PC-9 (cell line): ENCODE results near the gene PLEKHA1. TPM values are rescaled to one million over a fixed set of nuclear protein-coding genes. Genes with fewer than 3 reads are reported as not detected.

Source experiments
- BruUV-seq: library from RNA; stranded (reverse); fragments of 400-500 nt; replicated peaks from 2 replicates; lab custom pipeline; 2021; lab: Mats Ljungman, UMichigan
- CTCF ChIA-PET: fragments of 300-600 bp; sonication (Branson Sonifier 250); formaldehyde crosslinking; loops from one replicate; lab custom pipeline; 2022; ENCODE audit warnings: antibody characterized with exemption; lab: Charles Lee
- POLR2A ChIA-PET: fragments of 300-600 bp; sonication (Branson Sonifier 250); formaldehyde crosslinking; loops from one replicate; lab custom pipeline; 2022; ENCODE audit warnings: antibody characterized with exemption; ENCODE audit not compliant: unreplicated experiment; lab: Charles Lee
- DNase-seq, 2 experiments: peaks; one replicate each; pipeline versions ENCODE4 v3.0.0 to v3.0.0-alpha.2; 2015 to 2022; ENCODE audit warnings: mixed read lengths in 1 of 2
- H2AFZ ChIP-seq: fragments of 200-600 bp; sonication (generic); 2 replicates; pipeline ENCODE4 v1.8.1; 2017; ENCODE audit warnings: antibody characterized with exemption
- H3F3A ChIP-seq: fragments of 200-600 bp; sonication (generic); 2 replicates; pipeline ENCODE4 v1.8.1; 2017; ENCODE audit warnings: antibody characterized with exemption, mild to moderate bottlenecking, low read depth; ENCODE audit not compliant: insufficient read depth
- H3K27ac ChIP-seq: fragments of 200-600 bp; sonication (generic); 2 replicates; pipeline ENCODE4 v1.6.1; 2016; ENCODE audit warnings: mixed run types
- H3K27me3 ChIP-seq: fragments of 200-600 bp; sonication (generic); 2 replicates; pipeline ENCODE4 v1.6.1; 2016; ENCODE audit warnings: low read depth, mixed run types; ENCODE audit not compliant: insufficient read depth
- H3K36me3 ChIP-seq: fragments of 200-600 bp; sonication (generic); 2 replicates; pipeline ENCODE4 v1.6.1; 2016; ENCODE audit warnings: low read depth, mixed run types
- H3K4me1 ChIP-seq: fragments of 200-600 bp; sonication (generic); replicated peaks from 2 replicates; pipeline ENCODE4 v1.6.1; 2016; ENCODE audit warnings: mixed run types; ENCODE audit not compliant: insufficient read depth
- H3K4me2 ChIP-seq: fragments of 200-600 bp; sonication (generic); 2 replicates; pipeline ENCODE4 v1.6.1; 2017; ENCODE audit warnings: mixed run types
- H3K4me3 ChIP-seq: fragments of 200-600 bp; sonication (generic); 2 replicates; pipeline ENCODE4 v1.6.1; 2016; ENCODE audit warnings: mixed run types
- H3K79me2 ChIP-seq: fragments of 200-600 bp; sonication (generic); 2 replicates; pipeline ENCODE4 v1.6.1; 2017; ENCODE audit warnings: low read depth, mixed run types
- H3K9me2 ChIP-seq: fragments of 200-600 bp; sonication (generic); 2 replicates; pipeline ENCODE4 v1.8.1; 2017; ENCODE audit warnings: mild to moderate bottlenecking; ENCODE audit not compliant: insufficient read depth
- H3K9me3 ChIP-seq: fragments of 200-600 bp; sonication (generic); 2 replicates; pipeline ENCODE4 v1.8.1; 2016; ENCODE audit warnings: low read depth; ENCODE audit not compliant: insufficient read depth
- H4K20me1 ChIP-seq: fragments of 200-600 bp; sonication (generic); 2 replicates; pipeline ENCODE4 v1.8.1; 2017; ENCODE audit not compliant: insufficient read depth
- EZH2 ChIP-seq: fragments of 200-600 bp; sonication (generic); IDR thresholded peaks from 2 replicates; pipeline ENCODE4 v1.8.0; 2017; ENCODE audit warnings: antibody characterized with exemption, low read depth
- intact Hi-C: fragments of 100-400 bp; cut with micrococcal nuclease; formaldehyde crosslinking; loops from one replicate; pipeline ENCODE4 v1.10.0; 2022; ENCODE audit not compliant: unreplicated experiment
- total RNA-seq: library from RNA; stranded (reverse); gene quantifications from 2 replicates; pipeline ENCODE4 v1.2.3, GENCODE V29; 2021
- TF ChIP-seq, protein P1 (sequence below): fragments of 200-600 bp; sonication (generic); conservative IDR thresholded peaks from 2 replicates; pipeline ENCODE4 v1.6.1; 2017; ENCODE audit warnings: mixed run types, antibody characterized with exemption, mild to moderate bottlenecking, moderate library complexity

Gene PLEKHA1
- total RNA-seq, 1 experiment from 2014 or later, result 33.8 TPM

DNA sequence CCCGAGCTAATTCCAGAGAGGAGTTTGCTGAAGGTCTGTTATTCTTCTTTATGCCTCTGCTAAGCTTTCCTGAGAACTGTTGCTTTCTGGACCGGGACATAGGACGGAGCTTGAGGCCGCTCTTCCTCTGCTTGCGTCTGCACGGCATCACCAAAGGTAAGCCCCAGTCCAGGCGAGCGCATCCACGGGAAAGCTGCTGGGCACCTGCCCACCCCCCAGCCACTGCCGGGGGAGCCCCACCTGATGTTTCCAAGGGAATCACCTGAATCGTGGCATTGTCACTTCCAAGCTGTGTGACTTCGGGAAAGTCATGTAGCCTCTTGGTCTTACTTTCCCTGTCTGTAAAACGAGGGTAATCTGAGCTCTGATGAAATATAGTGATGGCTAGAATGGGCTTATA is 45.1 kb upstream of the PLEKHA1 start:
- TF ChIP-seq, protein P1, sequence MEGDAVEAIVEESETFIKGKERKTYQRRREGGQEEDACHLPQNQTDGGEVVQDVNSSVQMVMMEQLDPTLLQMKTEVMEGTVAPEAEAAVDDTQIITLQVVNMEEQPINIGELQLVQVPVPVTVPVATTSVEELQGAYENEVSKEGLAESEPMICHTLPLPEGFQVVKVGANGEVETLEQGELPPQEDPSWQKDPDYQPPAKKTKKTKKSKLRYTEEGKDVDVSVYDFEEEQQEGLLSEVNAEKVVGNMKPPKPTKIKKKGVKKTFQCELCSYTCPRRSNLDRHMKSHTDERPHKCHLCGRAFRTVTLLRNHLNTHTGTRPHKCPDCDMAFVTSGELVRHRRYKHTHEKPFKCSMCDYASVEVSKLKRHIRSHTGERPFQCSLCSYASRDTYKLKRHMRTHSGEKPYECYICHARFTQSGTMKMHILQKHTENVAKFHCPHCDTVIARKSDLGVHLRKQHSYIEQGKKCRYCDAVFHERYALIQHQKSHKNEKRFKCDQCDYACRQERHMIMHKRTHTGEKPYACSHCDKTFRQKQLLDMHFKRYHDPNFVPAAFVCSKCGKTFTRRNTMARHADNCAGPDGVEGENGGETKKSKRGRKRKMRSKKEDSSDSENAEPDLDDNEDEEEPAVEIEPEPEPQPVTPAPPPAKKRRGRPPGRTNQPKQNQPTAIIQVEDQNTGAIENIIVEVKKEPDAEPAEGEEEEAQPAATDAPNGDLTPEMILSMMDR, result no peak
- no peak for TF ChIP-seq EZH2
- intact Hi-C loops, result no loop called here
- H3K4me2 ChIP-seq, result no peak overlapping the region
- no peaks in the 10 kb centered on the region for H3F3A ChIP-seq
- no peaks in the 10 kb centered on the region for H3K79me2 ChIP-seq
- no peaks in the 10 kb centered on the region for H3K9me3 ChIP-seq
- ChIA-PET CTCF (interaction anchor here (0.6 kb wide), 1 partner anchor 839 kb away, joined by 4 read pairs; no protein-coding TSS in a partner anchor), POLR2A (no interaction called here)
- H3K27ac ChIP-seq, result no peak overlapping the region
- no peaks in the 10 kb centered on the region for H3K27me3 ChIP-seq
- DNase-seq, result no peak
- H3K4me1 ChIP-seq, result no peaks in the 10 kb centered on the region
- no peaks in the 10 kb centered on the region for H4K20me1 ChIP-seq
- no peaks in the 10 kb centered on the region for H3K9me2 ChIP-seq
- no peak overlapping the region for H2AFZ ChIP-seq
- no peaks in the 10 kb centered on the region for H3K36me3 ChIP-seq
- no TSS peak for BruUV-seq
- no peak overlapping the region for H3K4me3 ChIP-seq

DNA sequence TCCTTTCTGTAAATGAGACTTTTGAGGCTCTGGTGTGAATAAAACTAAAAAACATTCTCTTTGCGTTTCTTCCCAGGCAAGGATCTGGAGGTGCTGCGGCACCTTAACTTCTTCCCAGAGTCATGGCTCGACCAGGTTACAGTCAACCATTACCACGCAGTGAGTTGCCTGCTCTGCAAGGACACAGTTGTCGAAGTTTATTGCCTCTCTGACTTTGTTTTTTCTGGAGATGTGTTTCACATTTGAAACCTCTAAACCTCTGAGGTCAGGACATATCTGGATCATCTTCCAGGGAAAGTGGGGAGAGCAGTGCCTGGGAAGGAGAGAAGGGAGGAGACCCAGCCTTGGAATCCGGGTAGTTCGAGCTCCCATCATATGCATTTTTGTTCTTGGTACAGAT is 43.4 kb upstream of the PLEKHA1 start:
- Histone ChIP-seq H3K79me2 (no peaks in the 10 kb centered on the region), H3K9me3 (no peaks in the 10 kb centered on the region), H3K27ac (no peak overlapping the region), H3F3A (no peaks in the 10 kb centered on the region), H4K20me1 (no peaks in the 10 kb centered on the region), H3K4me3 (no peak overlapping the region), H2AFZ (no peak overlapping the region), H3K36me3 (no peaks in the 10 kb centered on the region), H3K4me1 (no peaks in the 10 kb centered on the region), H3K27me3 (no peaks in the 10 kb centered on the region), H3K4me2 (no peak overlapping the region), H3K9me2 (no peaks in the 10 kb centered on the region)
- intact Hi-C loops, result no loop called here
- POLR2A ChIA-PET, result no interaction called here
- no peak for DNase-seq
- BruUV-seq, result no TSS peak
- no peak for TF ChIP-seq EZH2
- TF ChIP-seq, protein P1, result no peak
- CTCF ChIA-PET, result no interaction called here

DNA sequence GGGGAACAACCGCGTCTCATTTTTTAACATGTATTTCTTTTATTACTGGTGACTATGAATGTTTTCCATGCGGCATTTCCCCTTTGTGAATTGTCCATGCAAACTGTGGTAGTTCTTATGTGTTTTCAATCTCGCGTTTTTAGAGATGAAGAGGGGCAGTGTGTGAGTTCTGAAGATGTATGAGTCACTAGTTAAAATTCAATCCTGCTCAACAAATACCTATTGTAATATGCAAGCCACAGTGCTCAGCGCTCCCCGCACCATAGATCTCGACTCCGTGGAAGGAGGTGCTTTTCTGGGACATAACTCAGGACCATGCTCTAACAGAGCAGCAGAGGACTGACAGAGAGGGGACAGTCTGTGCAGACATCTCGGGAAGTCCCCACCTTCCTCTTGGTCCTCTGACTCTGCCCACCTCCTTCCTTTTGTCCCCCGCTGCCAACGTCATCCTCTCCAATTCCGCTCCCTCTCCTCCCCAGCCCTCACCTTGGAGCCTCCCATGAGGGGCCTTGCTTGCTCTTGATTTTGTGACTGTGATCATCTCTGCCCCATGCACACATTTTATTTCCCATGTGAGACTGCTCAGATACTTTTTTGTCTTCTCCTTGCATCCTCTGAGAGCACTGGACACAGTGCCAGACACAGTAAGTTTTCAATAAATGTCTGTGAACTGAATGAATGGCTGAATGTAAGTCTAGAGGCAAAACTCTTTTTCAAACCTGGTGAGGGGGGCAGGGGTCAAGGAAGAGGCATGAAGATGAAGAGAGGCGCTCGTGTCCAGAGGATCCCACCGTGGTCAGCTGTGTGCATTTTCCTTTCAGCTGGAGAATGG is 42.7 kb upstream of the PLEKHA1 start:
- H3K4me1 ChIP-seq, result no peaks in the 10 kb centered on the region
- H3K9me2 ChIP-seq, result no peaks in the 10 kb centered on the region
- H3K79me2 ChIP-seq, result no peaks in the 10 kb centered on the region
- intact Hi-C loops, result no loop called here
- no peaks in the 10 kb centered on the region for H3F3A ChIP-seq
- BruUV-seq, result no TSS peak
- H3K27me3 ChIP-seq, result no peaks in the 10 kb centered on the region
- POLR2A ChIA-PET, result no interaction called here
- no peaks in the 10 kb centered on the region for H3K36me3 ChIP-seq
- H3K9me3 ChIP-seq, result no peaks in the 10 kb centered on the region
- CTCF ChIA-PET, result no interaction called here
- H3K27ac ChIP-seq, result no peak overlapping the region
- no peak overlapping the region for H3K4me2 ChIP-seq
- H2AFZ ChIP-seq, result no peak overlapping the region
- TF ChIP-seq, protein P1, result no peak
- TF ChIP-seq EZH2, result no peak
- H3K4me3 ChIP-seq, result no peak overlapping the region
- H4K20me1 ChIP-seq, result no peaks in the 10 kb centered on the region
- no peak for DNase-seq
